ENCODE results near the gene CLCA4. TPM values are rescaled to one million over a fixed set of nuclear protein-coding genes. Genes with fewer than 3 reads are reported as not detected.

The CLCA4 gene
- total RNA-seq, 2 donors from 2014 or later, result not detected

- Mint-ChIP-seq H3K4me1 (no peaks in the 10 kb centered on the region), H3K36me3 (ENCODE audit: low read depth) (no peaks in the 10 kb centered on the region), H3K9me3 (peaks cover 19% of the 10 kb centered on the region), H3K27ac (no peak overlapping the region), H3K27me3 (ENCODE audit: insufficient read depth) (peaks cover 2% of the 10 kb centered on the region), H3K4me3 (no peak overlapping the region)
- H3K4me1 ChIP-seq (ENCODE audit: control insufficient read depth, insufficient read depth, low read length), result no peaks in the 10 kb centered on the region
- TF ChIP-seq CTCF (conservative IDR thresholded peaks at IDR 0.05), result no peak
- H3K9ac ChIP-seq (ENCODE audit: extremely low read depth, low read length, poor library complexity, severe bottlenecking), result no peak overlapping the region
- DNase-seq, result no peak
- H3K4me3 ChIP-seq (ENCODE audit: low read length), result no peak overlapping the region
- no peaks in the 10 kb centered on the region for H3K27me3 ChIP-seq (ENCODE audit: control insufficient read depth, insufficient read depth, low read length, poor library complexity, severe bottlenecking)
- peaks cover 7% of the 10 kb centered on the region for H3K9me3 ChIP-seq (ENCODE audit: control insufficient read depth, low read length)
- no peak overlapping the region for H3K27ac ChIP-seq (ENCODE audit: low read depth, low read length)
- no peaks in the 10 kb centered on the region for H3K36me3 ChIP-seq (ENCODE audit: control insufficient read depth, insufficient read depth, low read length)
Measured at GRCh38 chr1:86618358-86618757, 71.5 kb downstream of the CLCA4 start.

GRCh38 chr1:86619313-86619712 is 72.4 kb downstream of the CLCA4 start:
- no peaks in the 10 kb centered on the region for H3K36me3 Mint-ChIP-seq (ENCODE audit: low read depth)
- H3K9me3 Mint-ChIP-seq, result peaks cover 10% of the 10 kb centered on the region
- DNase-seq, result no peak
- no peak overlapping the region for H3K27ac ChIP-seq (ENCODE audit: low read depth, low read length)
- H3K4me1 Mint-ChIP-seq, result no peaks in the 10 kb centered on the region
- WGBS, 2 experiments (ENCODE audit: insufficient coverage in 1 of 2, insufficient read length in 1 of 2), result 91 to 98% methylated on average over 4 of the region's 4 CpGs
- H3K27me3 ChIP-seq (ENCODE audit: control insufficient read depth, insufficient read depth, low read length, poor library complexity, severe bottlenecking), result no peaks in the 10 kb centered on the region
- H3K9me3 ChIP-seq (ENCODE audit: control insufficient read depth, low read length), result peaks cover 1% of the 10 kb centered on the region
- no peak for TF ChIP-seq CTCF (conservative IDR thresholded peaks at IDR 0.05)
- peaks cover 4% of the 10 kb centered on the region for H3K27me3 Mint-ChIP-seq (ENCODE audit: insufficient read depth)
- no peak overlapping the region for H3K9ac ChIP-seq (ENCODE audit: extremely low read depth, low read length, poor library complexity, severe bottlenecking)
- no peak overlapping the region for H3K27ac Mint-ChIP-seq
- no peak overlapping the region for H3K4me3 ChIP-seq (ENCODE audit: low read length)
- no peaks in the 10 kb centered on the region for H3K4me1 ChIP-seq (ENCODE audit: control insufficient read depth, insufficient read depth, low read length)
- H3K4me3 Mint-ChIP-seq, result no peak overlapping the region
- no peaks in the 10 kb centered on the region for H3K36me3 ChIP-seq (ENCODE audit: control insufficient read depth, insufficient read depth, low read length)

GRCh38 chr1:86621286-86621685 is 74.4 kb downstream of the CLCA4 start:
- no peaks in the 10 kb centered on the region for H3K9me3 Mint-ChIP-seq
- H3K4me3 Mint-ChIP-seq, result no peak overlapping the region
- no peaks in the 10 kb centered on the region for H3K36me3 ChIP-seq (ENCODE audit: control insufficient read depth, insufficient read depth, low read length)
- no peak overlapping the region for H3K27ac Mint-ChIP-seq
- no peak overlapping the region for H3K27ac ChIP-seq (ENCODE audit: low read depth, low read length)
- H3K9me3 ChIP-seq (ENCODE audit: control insufficient read depth, low read length), result no peaks in the 10 kb centered on the region
- no peaks in the 10 kb centered on the region for H3K4me1 Mint-ChIP-seq
- TF ChIP-seq CTCF (conservative IDR thresholded peaks at IDR 0.05), result no peak
- H3K27me3 Mint-ChIP-seq (ENCODE audit: insufficient read depth), result peaks cover 3% of the 10 kb centered on the region
- H3K36me3 Mint-ChIP-seq (ENCODE audit: low read depth), result no peaks in the 10 kb centered on the region
- WGBS, 2 experiments (ENCODE audit: insufficient coverage in 1 of 2, insufficient read length in 1 of 2), result 86 to 100% methylated on average over 1 of the region's 1 CpG
- DNase-seq, result no peak
- no peak overlapping the region for H3K4me3 ChIP-seq (ENCODE audit: low read length)
- no peak overlapping the region for H3K9ac ChIP-seq (ENCODE audit: extremely low read depth, low read length, poor library complexity, severe bottlenecking)
- no peaks in the 10 kb centered on the region for H3K4me1 ChIP-seq (ENCODE audit: control insufficient read depth, insufficient read depth, low read length)
- H3K27me3 ChIP-seq (ENCODE audit: control insufficient read depth, insufficient read depth, low read length, poor library complexity, severe bottlenecking), result no peaks in the 10 kb centered on the region

Other genes starting within 250 kb of the CLCA4 start
- gene ODF2L, start 150.8 kb upstream of the CLCA4 start, total RNA-seq, result 10 to 100 TPM; 77.6 to 84.1 TPM
- gene CLCA2, start 122.9 kb upstream of the CLCA4 start, total RNA-seq, result not detected
- under 1 TPM; 0.24 to 0.60 TPM for gene CLCA1, start 78.2 kb upstream of the CLCA4 start, total RNA-seq
- 10 to 100 TPM; 52.5 to 64.8 TPM for gene SH3GLB1, start 157.5 kb downstream of the CLCA4 start, total RNA-seq